GM19328 (cell line): ENCODE measurements around the gene BMPER.
"Not testable (repeated sequence)": the region's sequence is repeated elsewhere in the genome, so short reads cannot be mapped to it uniquely, and the experiment has no call there.

ENCODE experiments used
- ATAC-seq: cut with Tn5 transposase; IDR thresholded peaks from one replicate; pipeline ENCODE4 v1.9.1; 2021; ENCODE audit warnings: mild to moderate bottlenecking, moderate library complexity; ENCODE audit not compliant: unreplicated experiment

The BMPER gene

GRCh38 chr7:34163956-34164355, 258.6 kb downstream of the BMPER start:
- ATAC-seq: no peak

- ATAC-seq: no peak
Measured at GRCh38 chr7:34165466-34165865, 260.1 kb downstream of the BMPER start.

GRCh38 chr7:34165927-34166550, 260.7 kb downstream of the BMPER start:
- ATAC-seq: no peak

GRCh38 chr7:34168013-34168412, 262.7 kb downstream of the BMPER start:
- ATAC-seq: no peak

GRCh38 chr7:34174688-34175616, 269.6 kb downstream of the BMPER start:
- not testable (repeated sequence) for ATAC-seq

- no peak for ATAC-seq
Measured at GRCh38 chr7:34175837-34176236, 270.5 kb downstream of the BMPER start.

GRCh38 chr7:34177476-34177875, 272.1 kb downstream of the BMPER start:
- ATAC-seq: no peak

- no peak for ATAC-seq
Measured at GRCh38 chr7:34181271-34181958, 276.1 kb downstream of the BMPER start.

GRCh38 chr7:34184466-34184865, 279.1 kb downstream of the BMPER start:
- ATAC-seq: no peak

DNA sequence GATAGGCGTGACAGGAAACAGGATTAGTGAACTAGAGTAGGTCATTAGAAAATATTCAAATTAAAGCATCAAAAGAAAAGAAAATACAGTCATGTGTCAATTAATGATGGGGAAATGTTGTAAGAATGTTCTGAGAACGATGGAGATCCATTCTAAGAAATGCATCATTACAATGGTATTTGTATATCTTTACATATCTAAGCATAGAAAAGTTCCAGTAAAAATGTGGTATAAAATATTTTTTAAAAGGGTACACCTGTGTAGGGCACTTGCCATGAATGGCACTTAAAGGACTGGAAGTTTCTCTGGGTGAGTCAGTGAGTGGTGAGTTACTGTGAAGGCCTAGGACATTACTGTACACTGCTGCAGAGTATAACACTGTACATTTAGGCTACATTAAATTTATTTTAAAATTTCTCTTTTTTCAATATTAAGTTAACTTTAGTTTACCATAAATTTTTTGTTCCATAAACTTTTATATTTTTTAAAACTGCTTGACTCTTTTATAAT, 282.5 kb downstream of the BMPER start:
- no peak for ATAC-seq

DNA sequence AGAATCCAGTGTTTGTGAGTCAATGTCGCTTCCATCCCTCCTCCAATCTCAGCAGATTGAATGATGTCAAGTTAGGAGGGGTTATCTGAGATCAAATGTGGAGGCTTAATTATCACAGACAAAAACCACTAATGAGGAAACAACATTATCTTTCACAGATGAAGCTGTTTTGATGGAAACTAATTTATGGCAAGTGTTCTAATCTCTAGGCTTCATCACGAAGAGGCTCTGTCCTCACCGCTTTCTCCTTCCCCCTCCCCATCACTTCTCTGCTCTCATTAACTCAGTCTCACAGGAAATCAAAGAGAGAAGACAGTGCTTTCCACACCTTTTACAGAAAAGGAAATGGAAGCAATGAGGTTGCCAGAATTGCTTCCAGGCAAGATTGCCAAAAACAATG, 283.7 kb downstream of the BMPER start:
- ATAC-seq: no peak

DNA sequence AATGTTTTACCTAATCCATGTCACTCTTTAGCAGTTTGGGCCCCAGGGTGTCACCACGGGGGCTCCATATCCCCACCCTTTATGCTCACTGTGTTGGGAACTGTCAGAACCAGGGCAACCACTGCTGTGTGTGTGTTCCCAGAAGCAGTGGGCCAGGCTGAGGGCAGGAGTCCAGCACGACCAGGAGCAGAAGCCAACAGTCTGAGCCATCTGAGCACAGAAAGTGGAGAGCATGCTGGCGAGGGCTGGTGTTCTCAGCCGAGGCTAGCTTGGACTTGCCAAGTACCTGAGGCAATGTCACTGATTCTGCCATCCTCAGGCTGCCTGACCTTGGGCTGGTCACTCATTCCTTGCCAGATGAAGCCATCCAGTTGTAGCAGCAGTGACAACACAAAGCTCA, 285.0 kb downstream of the BMPER start:
- no peak for ATAC-seq

DNA sequence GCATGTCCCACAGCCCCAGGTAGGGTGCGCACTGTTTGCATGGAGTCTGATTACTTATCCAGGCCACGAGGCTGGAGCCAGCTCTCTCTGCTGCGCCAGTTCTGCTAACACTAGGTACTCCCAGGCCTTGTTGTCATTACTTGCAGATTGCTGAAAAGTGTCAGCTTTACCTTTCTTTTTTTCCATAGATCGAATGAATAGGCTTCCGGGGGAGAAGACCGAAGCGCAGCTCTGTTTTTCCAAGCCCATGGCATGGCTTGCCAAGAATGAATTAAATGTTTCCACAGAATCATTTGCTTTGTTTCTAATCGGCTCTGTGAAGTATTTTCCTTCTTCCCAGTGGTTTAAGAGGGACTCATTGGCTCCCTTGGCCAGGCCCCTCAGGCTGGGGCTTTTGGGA, 285.8 kb downstream of the BMPER start:
- ATAC-seq: no peak

GRCh38 chr7:34191771-34192479, 286.6 kb downstream of the BMPER start:
- ATAC-seq: no peak

GRCh38 chr7:34192906-34193305, 287.6 kb downstream of the BMPER start:
- ATAC-seq: no peak

DNA sequence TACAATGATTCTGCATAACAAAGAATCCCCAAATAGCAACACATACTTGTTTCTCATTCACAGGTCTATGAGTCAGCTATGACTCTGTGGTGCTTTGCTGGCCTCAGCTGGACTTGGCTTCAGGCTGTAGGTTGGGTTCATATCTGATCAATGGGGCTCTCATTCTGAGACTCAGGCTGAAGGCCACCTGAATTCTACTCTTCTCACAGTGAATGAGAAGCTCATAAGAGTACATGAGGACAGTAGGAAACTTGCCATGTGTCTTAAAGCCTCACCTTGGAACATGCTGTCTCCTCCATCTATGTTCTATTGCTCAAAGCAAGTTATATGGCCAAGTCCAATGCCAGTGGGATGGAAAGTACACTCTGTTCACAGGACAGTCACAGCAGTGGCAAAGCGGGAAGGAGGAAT, 292.9 kb downstream of the BMPER start:
- ATAC-seq: no peak
